Activated CD8-positive, alpha-beta T cell treated with anti-CD3 and anti-CD28 coated beads for 36 hours (primary cell): ENCODE measurements around the gene HHATL. TPM values are rescaled to one million over a fixed set of nuclear protein-coding genes. Genes with fewer than 3 reads are reported as not detected.

Experiments used
- ATAC-seq: fragments of 200-7000 bp; cut with Tn5 transposase; one replicate; pipeline ENCODE4 v1.10.0; 2021; ENCODE audit warnings: mild to moderate bottlenecking, moderate library complexity
- CTCF ChIA-PET: fragments of 350-600 bp; sonication (Branson Sonifier 250); formaldehyde crosslinking; loops from one replicate; lab custom pipeline; 2021; ENCODE audit warnings: antibody characterized with exemption; lab: Charles Lee
- POLR2A ChIA-PET: fragments of 350-600 bp; sonication (Branson Sonifier 250); formaldehyde crosslinking; loops from one replicate; lab custom pipeline; 2021; ENCODE audit warnings: antibody characterized with exemption; lab: Charles Lee
- DNase-seq: peaks from one replicate; pipeline ENCODE4 v3.0.0-alpha.2; 2020
- H3K27ac Mint-ChIP-seq: one replicate; pipeline ENCODE4 v1.8.0; 2021; ENCODE audit warnings: mild to moderate bottlenecking, mixed read lengths
- H3K27me3 Mint-ChIP-seq: one replicate; pipeline ENCODE4 v1.8.0; 2021; ENCODE audit warnings: mixed read lengths
- H3K36me3 Mint-ChIP-seq: one replicate; pipeline ENCODE4 v1.8.0; 2021; ENCODE audit warnings: low read depth, mixed read lengths
- H3K4me1 Mint-ChIP-seq: one replicate; pipeline ENCODE4 v1.8.0; 2021; ENCODE audit warnings: low read depth, mixed read lengths
- H3K4me3 Mint-ChIP-seq: one replicate; pipeline ENCODE4 v1.8.0; 2021; ENCODE audit warnings: mild to moderate bottlenecking, moderate library complexity, mixed read lengths
- H3K9me3 Mint-ChIP-seq: one replicate; pipeline ENCODE4 v1.8.0; 2021; ENCODE audit warnings: mixed read lengths
- CTCF ChIP-seq: fragments of 200-600 bp; IDR thresholded peaks from one replicate; pipeline ENCODE4 v1.8.0; 2022; ENCODE audit warnings: antibody characterized with exemption, mild to moderate bottlenecking
- intact Hi-C: fragments of 100-400 bp; cut with micrococcal nuclease; formaldehyde crosslinking; loops from one replicate; pipeline ENCODE4 v1.10.0; 2022
- total RNA-seq, 2 experiments: library from RNA; stranded (reverse); gene quantifications; one replicate each; pipeline ENCODE4 v1.2.3, GENCODE V29; 2021

The HHATL gene
- total RNA-seq, 2 experiments from 2014 or later, result not detected

DNA sequence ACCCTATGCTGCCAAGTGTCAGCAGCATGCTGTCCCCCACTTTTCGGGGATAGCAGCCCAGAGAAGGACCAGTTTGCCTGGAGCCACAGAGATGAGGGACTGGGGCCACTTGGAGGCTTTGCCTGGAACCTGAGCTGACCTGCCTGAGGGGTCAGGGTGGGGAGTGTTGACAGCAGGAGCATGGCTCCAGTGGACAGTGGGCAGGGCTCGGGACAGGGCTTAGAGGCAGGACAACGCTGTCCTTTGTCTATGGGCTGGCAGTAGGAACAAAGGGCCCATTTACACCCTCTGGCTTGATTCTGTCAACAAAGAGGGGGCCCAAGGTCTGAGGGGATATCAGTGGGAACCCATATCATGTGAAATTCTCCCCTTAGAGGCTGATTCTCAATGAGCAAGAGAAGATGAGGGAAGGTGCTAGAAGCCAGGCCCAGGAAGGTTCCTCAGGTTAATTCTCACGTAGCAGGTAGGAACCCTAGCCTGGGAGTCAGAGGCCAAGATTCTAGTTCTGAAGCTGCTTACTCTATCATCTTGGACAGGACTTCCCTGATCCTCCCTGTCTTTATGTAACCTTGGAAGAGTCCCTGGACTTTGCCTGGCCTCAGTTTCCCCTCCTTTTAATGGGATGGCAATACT is 29.7 kb upstream of the HHATL start:
- CTCF ChIA-PET, result interaction anchor here (1.6 kb wide), 1 partner anchor 10 kb away, joined by 4 read pairs; no protein-coding TSS in a partner anchor
- no peak for DNase-seq
- Mint-ChIP-seq H3K36me3 (no peaks in the 10 kb centered on the region), H3K27me3 (no peaks in the 10 kb centered on the region), H3K27ac (no peak overlapping the region), H3K9me3 (no peaks in the 10 kb centered on the region), H3K4me1 (no peaks in the 10 kb centered on the region), H3K4me3 (no peak overlapping the region)
- TF ChIP-seq CTCF, result no peak
- intact Hi-C loops, result no loop called here
- no peak for ATAC-seq
- POLR2A ChIA-PET, result interaction anchor here (0.7 to 1.4 kb wide), 2 partner anchors 15 to 48 kb away, joined by 3 read pairs; no protein-coding TSS in a partner anchor

GRCh38 chr3:42731476-42732195 is 29.0 kb upstream of the HHATL start:
- H3K36me3 Mint-ChIP-seq, result no peaks in the 10 kb centered on the region
- H3K27ac Mint-ChIP-seq, result no peak overlapping the region
- POLR2A ChIA-PET, result interaction anchor here (0.7 to 1.4 kb wide), 2 partner anchors 14 to 49 kb away, joined by 3 read pairs; no protein-coding TSS in a partner anchor
- H3K4me1 Mint-ChIP-seq, result no peaks in the 10 kb centered on the region
- H3K27me3 Mint-ChIP-seq, result no peaks in the 10 kb centered on the region
- ATAC-seq, result no peak
- CTCF ChIA-PET, result interaction anchor here (0.7 kb wide), 1 partner anchor 232 kb away, joined by 3 read pairs; no protein-coding TSS in a partner anchor
- intact Hi-C loops, result no loop called here
- no peak for TF ChIP-seq CTCF
- no peak for DNase-seq
- H3K9me3 Mint-ChIP-seq, result no peaks in the 10 kb centered on the region
- H3K4me3 Mint-ChIP-seq, result no peak overlapping the region

- no peak for TF ChIP-seq CTCF
- Mint-ChIP-seq H3K27ac (no peak overlapping the region), H3K36me3 (no peaks in the 10 kb centered on the region), H3K9me3 (no peaks in the 10 kb centered on the region), H3K27me3 (peaks cover under 1% of the 10 kb centered on the region), H3K4me3 (no peak overlapping the region), H3K4me1 (no peaks in the 10 kb centered on the region)
- DNase-seq (no peak), ATAC-seq (no peak)
- ChIA-PET POLR2A (no interaction called here), CTCF (interaction anchor here (0.7 kb wide), 1 partner anchor 233 kb away, joined by 3 read pairs; no protein-coding TSS in a partner anchor)
- intact Hi-C loops, result no loop called here
Measured at GRCh38 chr3:42730706-42731420, 28.3 kb upstream of the HHATL start.

- Mint-ChIP-seq H3K27ac (no peak overlapping the region), H3K36me3 (no peaks in the 10 kb centered on the region), H3K4me1 (no peaks in the 10 kb centered on the region), H3K27me3 (peaks cover 5% of the 10 kb centered on the region), H3K4me3 (no peak overlapping the region), H3K9me3 (no peaks in the 10 kb centered on the region)
- intact Hi-C loops, result no loop called here
- DNase-seq, result no peak
- CTCF ChIA-PET, result no interaction called here
- POLR2A ChIA-PET, result no interaction called here
- TF ChIP-seq CTCF, result no peak
- ATAC-seq, result no peak
Measured at GRCh38 chr3:42730294-42730693, 27.7 kb upstream of the HHATL start.
